Measurements from ENCODE around the gene MOBP.

DNA sequence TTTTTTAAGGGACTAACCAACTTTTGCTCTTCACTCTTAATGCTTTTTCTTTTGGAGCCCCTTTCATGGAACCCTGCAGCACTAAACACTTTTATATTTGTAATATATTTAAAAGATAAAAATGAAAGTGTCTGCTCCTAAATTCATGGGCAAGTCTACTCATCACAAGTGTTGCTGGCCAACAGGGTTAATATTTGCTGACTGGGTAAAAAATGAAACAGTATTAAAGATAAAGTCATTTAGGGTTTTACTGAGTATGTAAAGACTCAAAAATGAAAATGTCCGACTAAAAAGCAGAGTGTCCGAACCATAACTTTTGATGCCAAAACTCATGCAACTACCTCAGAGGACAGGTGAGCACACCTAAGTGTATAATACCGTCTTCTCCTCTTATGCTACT is 54.0 kb downstream of the MOBP start:
- TF ChIP-seq, protein P1, sequence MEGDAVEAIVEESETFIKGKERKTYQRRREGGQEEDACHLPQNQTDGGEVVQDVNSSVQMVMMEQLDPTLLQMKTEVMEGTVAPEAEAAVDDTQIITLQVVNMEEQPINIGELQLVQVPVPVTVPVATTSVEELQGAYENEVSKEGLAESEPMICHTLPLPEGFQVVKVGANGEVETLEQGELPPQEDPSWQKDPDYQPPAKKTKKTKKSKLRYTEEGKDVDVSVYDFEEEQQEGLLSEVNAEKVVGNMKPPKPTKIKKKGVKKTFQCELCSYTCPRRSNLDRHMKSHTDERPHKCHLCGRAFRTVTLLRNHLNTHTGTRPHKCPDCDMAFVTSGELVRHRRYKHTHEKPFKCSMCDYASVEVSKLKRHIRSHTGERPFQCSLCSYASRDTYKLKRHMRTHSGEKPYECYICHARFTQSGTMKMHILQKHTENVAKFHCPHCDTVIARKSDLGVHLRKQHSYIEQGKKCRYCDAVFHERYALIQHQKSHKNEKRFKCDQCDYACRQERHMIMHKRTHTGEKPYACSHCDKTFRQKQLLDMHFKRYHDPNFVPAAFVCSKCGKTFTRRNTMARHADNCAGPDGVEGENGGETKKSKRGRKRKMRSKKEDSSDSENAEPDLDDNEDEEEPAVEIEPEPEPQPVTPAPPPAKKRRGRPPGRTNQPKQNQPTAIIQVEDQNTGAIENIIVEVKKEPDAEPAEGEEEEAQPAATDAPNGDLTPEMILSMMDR (IDR thresholded peaks at IDR 0.05; ENCODE audit: insufficient read depth, low read length, poor library complexity, severe bottlenecking) = no peak
- no peak for TF ChIP-seq EZH2phosphoT487 (conservative IDR thresholded peaks at IDR 0.05; ENCODE audit: low read length)

All from SU-DHL-6 (cell line).